Nucleus accumbens (tissue), 56 donors: ENCODE data around the gene HMGB1.

Source experiments
- DNase-seq, 56 donors: peaks; one replicate each; lab custom pipeline; 2025; lab: John Stamatoyannopoulos, UW

HMGB1 gene

GRCh38 chr13:30406779-30407416 lies 58.8 kb downstream of the HMGB1 start:
- DNase-seq = no peak
